ENCODE data around the gene COMMD1.

DNA sequence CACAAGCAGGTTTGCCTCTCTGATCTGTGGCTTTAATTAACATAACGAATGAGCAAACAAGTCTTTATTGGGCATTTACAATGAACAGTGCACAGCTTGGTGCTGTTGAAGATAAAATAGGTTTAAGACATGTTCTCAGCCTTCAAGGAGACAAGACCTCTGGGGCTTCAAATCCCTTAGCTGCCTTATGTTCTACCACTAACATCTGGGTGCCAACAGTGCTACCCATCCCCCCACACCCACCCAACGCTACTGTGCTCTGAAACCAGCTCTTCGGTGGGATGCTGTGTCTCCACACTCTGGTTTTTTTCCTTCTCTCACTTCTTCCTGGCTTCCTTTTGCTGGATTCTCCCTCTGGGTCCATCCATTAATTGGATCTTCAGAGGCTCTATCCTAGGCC lies 276.4 kb downstream of the COMMD1 start:
- TF ChIP-seq POLR2A (IDR thresholded peaks at IDR 0.05; ENCODE audit: low read depth, low read length) (no peak), JUN (IDR thresholded peaks at IDR 0.05; ENCODE audit: borderline replicate concordance, insufficient read depth, insufficient read length, low read depth) (no peak), MYC (IDR thresholded peaks at IDR 0.05; ENCODE audit: low read depth, low read length) (no peak), POLR2AphosphoS5 (IDR thresholded peaks at IDR 0.05; ENCODE audit: insufficient read depth, low read depth, low read length) (no peak)
- TF ChIP-seq, protein P1, sequence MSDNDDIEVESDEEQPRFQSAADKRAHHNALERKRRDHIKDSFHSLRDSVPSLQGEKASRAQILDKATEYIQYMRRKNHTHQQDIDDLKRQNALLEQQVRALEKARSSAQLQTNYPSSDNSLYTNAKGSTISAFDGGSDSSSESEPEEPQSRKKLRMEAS (IDR thresholded peaks at IDR 0.05; ENCODE audit: insufficient read depth, insufficient read length): no peak
- TF ChIP-seq, protein P2, sequence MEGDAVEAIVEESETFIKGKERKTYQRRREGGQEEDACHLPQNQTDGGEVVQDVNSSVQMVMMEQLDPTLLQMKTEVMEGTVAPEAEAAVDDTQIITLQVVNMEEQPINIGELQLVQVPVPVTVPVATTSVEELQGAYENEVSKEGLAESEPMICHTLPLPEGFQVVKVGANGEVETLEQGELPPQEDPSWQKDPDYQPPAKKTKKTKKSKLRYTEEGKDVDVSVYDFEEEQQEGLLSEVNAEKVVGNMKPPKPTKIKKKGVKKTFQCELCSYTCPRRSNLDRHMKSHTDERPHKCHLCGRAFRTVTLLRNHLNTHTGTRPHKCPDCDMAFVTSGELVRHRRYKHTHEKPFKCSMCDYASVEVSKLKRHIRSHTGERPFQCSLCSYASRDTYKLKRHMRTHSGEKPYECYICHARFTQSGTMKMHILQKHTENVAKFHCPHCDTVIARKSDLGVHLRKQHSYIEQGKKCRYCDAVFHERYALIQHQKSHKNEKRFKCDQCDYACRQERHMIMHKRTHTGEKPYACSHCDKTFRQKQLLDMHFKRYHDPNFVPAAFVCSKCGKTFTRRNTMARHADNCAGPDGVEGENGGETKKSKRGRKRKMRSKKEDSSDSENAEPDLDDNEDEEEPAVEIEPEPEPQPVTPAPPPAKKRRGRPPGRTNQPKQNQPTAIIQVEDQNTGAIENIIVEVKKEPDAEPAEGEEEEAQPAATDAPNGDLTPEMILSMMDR (IDR thresholded peaks at IDR 0.05; ENCODE audit: extremely low read depth in 1 of 2, insufficient read depth in 1 of 2, low read depth in 1 of 2, low read length in 2 of 2): no peak
